Activated naive CD4-positive, alpha-beta T cell treated with anti-CD3 and anti-CD28 coated beads, Interleukin-2, amount 50 U/mL, for 16 hours (primary cell): ENCODE results near the gene TSPAN18.
"Not testable (repeated sequence)": the region's sequence is repeated elsewhere in the genome, so short reads cannot be mapped to it uniquely, and the experiment has no call there.

ENCODE experiments used
- DNase-seq: peaks from one replicate; pipeline ENCODE4 v3.0.0-alpha.2; 2020

TSPAN18 gene

GRCh38 chr11:44854086-44854485, 127.3 kb downstream of the TSPAN18 start:
- no peak for DNase-seq

DNA sequence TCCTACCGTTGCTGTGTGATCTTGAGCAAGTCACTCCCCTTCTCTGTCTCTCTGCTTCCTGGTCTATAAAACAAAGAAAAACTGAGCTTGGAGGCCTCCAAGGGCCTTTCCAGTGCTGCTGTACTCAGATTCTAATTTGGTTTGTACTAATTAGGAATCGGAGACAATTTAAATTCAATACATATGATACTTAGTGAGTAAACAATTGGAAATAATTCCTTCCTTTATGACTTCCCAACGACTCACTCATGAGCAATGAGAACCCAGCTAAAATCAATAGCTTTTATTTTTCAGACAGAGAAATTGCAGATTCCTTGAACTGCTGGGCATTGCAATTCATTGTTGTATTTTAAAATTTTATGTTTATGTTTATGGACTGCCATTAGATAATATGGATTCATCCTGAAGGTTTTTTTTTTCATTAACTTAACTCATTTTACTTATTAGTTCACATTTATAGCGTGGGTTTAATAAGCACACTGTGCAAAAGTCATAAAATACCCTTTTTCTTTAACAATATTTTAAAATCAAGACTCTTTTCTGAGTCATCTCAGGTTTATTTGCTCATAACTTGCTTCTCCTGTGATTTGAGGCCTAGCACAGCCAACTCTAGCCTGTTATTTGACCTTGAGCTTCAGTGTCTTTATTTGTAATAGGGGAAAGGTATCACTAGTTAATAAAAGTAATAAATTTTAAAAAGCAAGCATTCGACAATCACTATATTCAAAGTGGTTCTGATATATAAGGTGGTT, 128.2 kb downstream of the TSPAN18 start:
- DNase-seq, result no peak

DNA sequence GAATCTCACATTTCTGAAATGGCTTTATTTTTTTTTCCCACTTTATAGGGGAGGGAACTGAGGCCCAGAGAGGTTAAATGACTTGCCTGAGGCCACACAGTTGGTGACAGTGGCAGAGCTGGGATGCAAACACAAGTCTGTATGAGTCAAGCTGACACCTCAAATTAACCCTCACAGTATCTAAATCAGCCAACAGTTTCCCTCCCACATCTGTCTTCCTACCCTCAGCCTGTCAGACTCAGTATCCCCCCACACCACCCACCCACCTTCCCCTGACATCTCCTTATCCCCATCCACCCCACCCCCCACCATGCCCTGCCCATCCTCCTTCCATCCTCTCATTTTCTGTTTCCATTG, 128.7 kb downstream of the TSPAN18 start:
- DNase-seq, result no peak

DNA sequence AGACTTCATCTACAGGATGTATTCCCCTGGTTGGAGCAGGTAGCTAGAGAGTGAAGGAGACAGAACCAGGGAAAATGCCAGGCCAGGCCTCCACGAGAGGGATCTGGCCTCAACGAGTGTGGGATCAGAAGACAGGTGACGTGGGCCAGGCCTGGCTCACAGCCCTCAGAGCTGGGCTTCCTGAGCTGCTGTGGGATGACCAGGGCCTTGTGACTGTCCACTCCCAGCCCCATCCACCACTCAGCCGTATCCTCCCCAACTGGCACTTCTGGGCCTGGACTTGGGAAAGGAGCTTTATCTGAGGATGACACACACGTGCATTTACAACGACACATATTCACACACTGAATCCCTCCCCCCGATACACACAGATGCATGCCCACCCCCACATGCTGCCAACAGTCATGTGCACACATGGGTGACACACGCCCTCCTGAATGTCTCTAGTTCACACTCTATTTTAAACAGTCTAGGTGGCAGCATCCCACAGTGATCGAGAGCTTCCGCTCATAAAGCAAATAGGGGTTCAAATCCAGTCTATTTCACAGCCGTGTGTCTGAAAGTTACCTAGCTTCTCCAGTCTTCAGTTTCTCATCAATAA, 130.8 kb downstream of the TSPAN18 start:
- DNase-seq, result no peak

- DNase-seq, result no peak
Measured at GRCh38 chr11:44858796-44859527, 132.2 kb downstream of the TSPAN18 start.

GRCh38 chr11:44859528-44859925, 132.8 kb downstream of the TSPAN18 start:
- no peak for DNase-seq

- no peak for DNase-seq
Measured at GRCh38 chr11:44860346-44860745, 133.6 kb downstream of the TSPAN18 start.

DNA sequence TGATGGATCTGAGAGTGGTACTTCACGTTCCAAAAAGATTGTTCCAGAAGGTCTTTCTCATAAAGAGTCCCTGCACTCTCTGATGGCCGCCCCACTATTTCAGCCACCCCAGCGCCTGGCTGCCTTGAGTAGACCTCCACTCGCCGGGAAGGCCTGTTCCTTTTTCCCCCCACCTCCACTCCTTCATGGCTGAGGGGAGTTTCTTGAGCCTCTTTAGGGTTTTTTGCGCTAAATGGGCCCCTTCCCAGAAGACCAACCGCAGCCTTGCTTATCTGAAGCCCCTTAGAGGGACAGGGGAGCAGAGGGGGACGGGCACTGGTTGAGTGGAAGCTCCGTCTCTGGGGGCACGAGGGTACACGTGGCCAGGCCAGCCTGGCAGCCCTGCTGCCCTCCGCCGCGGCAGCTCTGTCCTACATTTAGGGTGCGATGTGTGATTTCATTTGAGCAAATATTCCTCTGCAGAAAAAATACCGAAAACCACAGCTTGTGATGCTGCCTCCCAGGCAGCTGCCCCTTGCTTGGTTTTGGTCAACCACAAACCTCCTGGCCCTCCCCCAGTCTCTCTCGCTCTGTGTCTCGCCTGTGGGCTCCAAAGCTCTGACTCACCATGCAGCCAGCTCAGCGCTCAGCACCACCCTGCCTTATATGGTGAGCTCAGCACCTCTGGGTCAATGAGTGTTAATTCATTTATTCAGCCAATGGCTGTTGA, 135.2 kb downstream of the TSPAN18 start:
- DNase-seq, result peak; percentile 54

DNA sequence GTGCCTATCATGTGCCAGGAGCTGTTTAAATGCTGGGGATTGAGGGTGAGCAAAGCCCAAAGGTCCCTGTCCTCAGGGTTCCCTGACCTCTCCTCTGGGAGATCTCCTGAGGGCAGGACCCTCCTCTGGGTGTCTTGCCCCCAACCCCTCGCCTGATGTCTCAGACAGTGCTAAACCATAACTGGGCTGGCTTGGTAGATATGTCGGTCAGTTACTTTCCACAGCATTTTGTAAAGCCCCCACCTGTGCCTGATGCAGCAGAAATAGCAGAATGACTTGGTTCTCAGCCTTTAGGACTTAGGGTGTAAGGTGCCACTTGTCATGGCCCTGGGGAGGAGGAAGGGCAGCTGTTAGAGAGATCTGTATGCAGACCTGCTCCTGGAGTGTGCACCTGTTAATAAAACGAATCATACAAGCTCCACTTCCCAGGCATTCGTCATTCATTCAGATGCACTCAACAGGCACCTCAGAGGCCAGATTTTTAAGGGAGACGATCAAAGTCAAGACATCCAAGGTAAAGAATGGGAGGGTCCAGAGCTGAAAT, 135.9 kb downstream of the TSPAN18 start:
- DNase-seq, result no peak

GRCh38 chr11:44863231-44863630, 136.5 kb downstream of the TSPAN18 start:
- no peak for DNase-seq

DNA sequence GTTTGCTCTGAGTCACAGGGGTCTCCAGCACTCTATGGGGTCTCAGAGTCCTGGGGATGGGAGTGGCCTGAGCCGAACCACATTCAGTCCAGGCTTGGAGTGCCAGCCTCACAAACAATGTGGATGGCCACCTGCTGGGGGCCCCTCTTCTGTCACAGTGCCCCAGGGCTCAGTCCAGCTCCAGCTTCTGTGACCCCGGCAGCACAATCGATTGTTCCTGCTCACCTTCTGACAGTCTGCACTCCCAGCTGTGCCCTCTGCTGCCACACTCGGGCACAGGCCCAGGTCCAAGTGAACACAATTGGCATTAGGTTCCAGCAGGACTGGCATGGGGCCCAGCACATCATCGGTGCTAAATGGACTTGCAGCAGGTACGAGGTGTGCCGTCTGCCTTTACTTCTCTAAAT, 139.1 kb downstream of the TSPAN18 start:
- no peak for DNase-seq

DNA sequence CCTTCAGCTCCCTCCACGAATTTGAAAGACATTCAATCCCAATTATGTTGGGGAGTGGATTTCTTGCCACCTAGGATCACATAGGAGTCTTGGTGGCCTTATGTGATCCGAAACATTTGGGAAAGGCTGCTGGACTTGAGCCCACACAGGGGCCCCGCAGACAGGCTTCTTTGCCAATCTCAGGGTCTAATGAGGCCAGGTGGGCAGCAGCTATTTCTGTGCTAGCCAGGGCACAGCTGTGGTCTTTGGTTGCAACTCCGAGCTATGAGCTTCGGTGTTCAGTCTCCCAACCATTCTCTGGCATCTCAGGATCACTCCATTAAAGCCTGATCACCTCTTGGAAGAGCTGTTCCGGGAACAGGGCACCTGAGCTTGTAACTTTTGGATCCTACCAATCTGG, 139.5 kb downstream of the TSPAN18 start:
- DNase-seq, result no peak

DNA sequence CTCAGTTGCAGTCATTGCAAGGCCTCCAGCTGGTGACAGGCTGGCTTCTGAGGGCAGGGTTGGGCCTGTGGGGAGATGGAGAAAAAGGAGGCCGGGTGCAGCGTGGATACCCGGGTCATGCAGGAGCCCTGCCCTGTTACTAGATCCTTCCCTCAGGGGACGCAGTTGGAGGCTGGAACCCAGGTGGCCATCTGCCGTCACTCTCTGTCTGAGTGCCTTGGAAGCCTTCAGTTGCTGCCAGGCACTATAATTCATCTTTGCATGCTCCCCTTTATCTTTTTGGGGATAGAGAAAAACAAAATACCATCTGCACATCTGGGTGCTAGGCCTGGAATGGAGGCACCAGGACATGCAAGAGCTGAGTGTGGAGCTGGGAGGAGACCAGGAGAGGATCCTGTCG, 141.3 kb downstream of the TSPAN18 start:
- DNase-seq, result no peak

- no peak for DNase-seq
Measured at GRCh38 chr11:44868455-44869421, 142.0 kb downstream of the TSPAN18 start.

DNA sequence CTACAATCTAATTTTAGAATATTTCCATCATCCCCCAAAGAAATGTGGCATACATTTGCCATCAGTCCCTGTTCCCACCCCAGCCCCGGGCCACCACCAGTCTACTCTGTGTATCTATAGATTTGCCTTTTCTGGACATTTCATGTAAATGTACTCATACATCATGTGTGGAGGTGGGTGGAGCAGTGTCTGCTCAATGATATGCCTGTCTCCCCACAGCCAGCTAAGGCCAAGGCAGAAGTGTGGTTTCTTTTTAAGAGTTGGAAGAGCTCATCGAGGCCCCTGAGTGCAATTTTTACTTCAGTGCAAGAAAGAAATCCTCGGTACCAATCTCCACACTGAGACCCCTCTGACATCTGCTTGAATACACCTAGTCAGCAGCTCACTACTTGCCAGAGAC, 143.4 kb downstream of the TSPAN18 start:
- DNase-seq, result no peak

GRCh38 chr11:44870615-44871176, 143.9 kb downstream of the TSPAN18 start:
- DNase-seq, result no peak

DNA sequence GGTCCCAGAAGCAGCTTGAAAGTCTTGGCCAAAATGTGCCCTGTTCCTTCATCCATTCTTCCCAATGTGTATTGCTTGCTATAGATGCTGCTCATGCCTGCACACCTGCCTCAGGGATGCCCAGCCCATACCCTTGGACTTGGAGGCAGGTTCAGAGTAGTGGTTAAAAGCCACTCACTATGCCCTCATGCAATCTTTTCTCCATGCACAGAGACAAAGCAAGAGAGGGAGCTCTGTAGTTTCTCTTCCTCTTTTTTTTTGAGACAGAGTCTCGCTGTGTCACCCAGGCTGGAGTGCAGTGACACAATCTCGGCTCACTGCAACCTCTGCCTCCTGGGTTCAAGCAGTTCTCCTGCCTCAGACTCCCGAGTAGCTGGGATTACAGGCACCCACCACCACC, 144.9 kb downstream of the TSPAN18 start:
- not testable (repeated sequence) for DNase-seq

GRCh38 chr11:44872556-44872955, 145.8 kb downstream of the TSPAN18 start:
- DNase-seq, result no peak

GRCh38 chr11:44873537-44873936, 146.8 kb downstream of the TSPAN18 start:
- no peak for DNase-seq

- DNase-seq, result no peak
Measured at GRCh38 chr11:44874284-44874683, 147.5 kb downstream of the TSPAN18 start.

DNA sequence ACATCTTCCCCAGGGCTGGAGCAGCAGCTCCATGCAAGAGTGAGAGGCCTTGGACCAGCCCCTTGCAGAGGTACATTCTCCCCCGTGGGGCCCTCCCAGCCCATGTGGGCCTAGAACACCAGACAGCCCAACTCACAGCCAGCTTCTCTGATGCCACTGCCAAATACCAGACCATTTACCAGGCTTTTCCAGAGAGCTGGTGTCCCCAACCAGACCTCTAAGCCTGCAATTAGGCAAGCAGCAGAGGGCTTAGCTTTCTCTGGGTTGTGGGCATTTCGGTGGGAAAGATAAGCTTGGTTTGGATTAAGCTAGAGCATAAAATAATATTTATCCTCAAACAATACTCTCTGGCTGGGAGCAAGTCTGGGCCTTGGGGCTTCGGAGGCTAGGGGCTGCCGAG, 148.3 kb downstream of the TSPAN18 start:
- no peak for DNase-seq
